ENCODE data around the gene DARS1.

DNA sequence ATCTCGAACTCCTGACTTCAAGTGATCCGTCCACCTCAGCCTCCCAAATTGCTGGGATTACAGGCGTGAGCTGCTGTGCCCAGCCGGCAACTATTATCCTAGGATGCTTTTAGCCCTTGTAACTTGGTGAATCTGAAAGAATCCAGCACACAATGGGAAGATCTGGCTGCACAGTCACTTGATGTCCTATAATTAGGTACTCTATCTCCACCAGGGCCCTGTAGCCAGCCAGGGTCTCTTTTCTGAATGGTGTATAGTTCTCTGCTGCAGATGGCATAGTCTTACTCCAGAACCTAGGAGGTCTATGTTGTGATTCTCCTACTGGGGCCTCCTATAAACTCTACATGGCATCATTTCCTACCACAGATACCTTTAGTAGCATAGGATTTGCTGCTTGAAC is 95.3 kb downstream of the DARS1 start:
- TF ChIP-seq, protein P1, sequence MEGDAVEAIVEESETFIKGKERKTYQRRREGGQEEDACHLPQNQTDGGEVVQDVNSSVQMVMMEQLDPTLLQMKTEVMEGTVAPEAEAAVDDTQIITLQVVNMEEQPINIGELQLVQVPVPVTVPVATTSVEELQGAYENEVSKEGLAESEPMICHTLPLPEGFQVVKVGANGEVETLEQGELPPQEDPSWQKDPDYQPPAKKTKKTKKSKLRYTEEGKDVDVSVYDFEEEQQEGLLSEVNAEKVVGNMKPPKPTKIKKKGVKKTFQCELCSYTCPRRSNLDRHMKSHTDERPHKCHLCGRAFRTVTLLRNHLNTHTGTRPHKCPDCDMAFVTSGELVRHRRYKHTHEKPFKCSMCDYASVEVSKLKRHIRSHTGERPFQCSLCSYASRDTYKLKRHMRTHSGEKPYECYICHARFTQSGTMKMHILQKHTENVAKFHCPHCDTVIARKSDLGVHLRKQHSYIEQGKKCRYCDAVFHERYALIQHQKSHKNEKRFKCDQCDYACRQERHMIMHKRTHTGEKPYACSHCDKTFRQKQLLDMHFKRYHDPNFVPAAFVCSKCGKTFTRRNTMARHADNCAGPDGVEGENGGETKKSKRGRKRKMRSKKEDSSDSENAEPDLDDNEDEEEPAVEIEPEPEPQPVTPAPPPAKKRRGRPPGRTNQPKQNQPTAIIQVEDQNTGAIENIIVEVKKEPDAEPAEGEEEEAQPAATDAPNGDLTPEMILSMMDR (IDR thresholded peaks at IDR 0.05), result no peak
- no peak for TF ChIP-seq POLR2A (IDR thresholded peaks at IDR 0.05)

Measured in breast epithelium (tissue), 3 donors.